GM18505 (cell line): Measurements from ENCODE around the gene LMNA.
"Not testable (repeated sequence)": the region's sequence is repeated elsewhere in the genome, so short reads cannot be mapped to it uniquely, and the experiment has no call there.

Experiments
- ATAC-seq: cut with Tn5 transposase; IDR thresholded peaks from one replicate; pipeline ENCODE4 v1.9.1; 2021; ENCODE audit not compliant: unreplicated experiment
- POLR2A ChIP-seq: IDR thresholded peaks from 4 replicates; pipeline ENCODE4 v1.6.1; 2011; ENCODE audit warnings: borderline replicate concordance; ENCODE audit not compliant: insufficient read depth, insufficient read length; ENCODE audit errors: extremely low read depth

LMNA gene

DNA sequence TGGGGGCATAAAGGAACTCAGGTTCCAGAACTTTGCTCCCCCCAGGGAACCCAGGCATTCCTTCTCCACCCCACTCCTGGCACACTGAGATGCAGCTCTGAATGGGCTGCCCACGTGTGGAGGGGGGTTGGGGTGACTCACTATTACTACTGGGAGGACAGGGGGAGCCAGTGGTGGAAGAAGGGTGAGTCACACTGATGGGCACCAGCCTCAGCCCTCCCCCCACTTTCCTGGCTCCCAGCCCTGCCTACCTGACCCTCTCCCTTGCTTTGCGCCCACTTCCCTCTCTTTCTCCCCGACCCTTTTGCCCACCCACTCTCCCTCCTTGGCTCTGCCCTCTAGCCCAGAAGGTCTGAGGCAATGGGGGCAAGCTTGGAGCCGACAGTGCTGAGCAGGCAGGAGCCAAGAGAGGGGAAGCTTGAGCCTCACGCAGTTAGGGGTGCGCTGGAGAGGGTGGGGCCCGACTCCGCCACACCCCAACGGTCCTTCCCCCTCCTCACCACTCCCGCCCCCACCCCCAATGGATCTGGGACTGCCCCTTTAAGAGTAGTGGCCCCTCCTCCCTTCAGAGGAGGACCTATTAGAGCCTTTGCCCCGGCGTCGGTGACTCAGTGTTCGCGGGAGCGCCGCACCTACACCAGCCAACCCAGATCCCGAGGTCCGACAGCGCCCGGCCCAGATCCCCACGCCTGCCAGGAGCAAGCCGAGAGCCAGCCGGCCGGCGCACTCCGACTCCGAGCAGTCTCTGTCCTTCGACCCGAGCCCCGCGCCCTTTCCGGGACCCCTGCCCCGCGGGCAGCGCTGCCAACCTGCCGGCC, at the start of gene LMNA:
LMNA (plus strand) TSS at position 611 of the 818 bp plus-strand sequence. CDS start 208 bp downstream, outside the sequence.
- TF ChIP-seq POLR2A, result peak; percentile 68

DNA sequence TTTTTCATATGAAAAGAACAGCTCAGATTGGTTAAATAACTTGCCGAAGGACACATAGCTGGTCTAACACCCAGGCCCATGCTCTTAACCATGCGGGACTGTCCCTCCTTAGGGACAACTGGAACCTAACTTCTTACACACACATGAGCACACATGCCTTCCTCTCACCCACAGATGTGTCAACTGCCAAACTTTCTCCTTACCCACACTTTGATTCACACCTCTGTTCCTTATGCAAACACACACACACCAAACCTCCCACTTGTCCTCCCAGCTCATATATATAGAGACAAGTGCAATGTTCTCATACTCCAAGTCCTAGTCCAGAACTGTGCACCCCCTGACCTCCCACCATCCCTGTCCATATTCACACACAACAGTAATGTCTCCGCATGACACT, 49.3 kb upstream of the LMNA start:
- no peak for TF ChIP-seq POLR2A
- ATAC-seq, result no peak

More for the DNA sequence above, at the start of gene LMNA:
- ATAC-seq, result peak; percentile 62

DNA sequence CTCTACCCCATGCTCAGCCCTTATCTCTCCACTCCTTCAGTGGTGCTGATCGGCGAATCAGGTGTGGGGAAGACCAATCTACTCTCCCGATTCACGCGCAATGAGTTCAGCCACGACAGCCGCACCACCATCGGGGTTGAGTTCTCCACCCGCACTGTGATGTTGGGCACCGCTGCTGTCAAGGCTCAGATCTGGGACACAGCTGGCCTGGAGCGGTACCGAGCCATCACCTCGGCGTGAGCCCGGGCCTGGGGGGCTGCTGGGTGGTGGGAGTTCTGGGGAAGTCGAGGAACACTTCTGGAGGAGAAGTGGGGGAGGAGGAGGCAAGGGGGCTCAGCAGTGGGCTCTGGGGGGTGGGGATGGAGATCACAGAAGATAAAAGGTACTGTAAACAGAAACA, 48.6 kb upstream of the LMNA start:
- no peak for ATAC-seq
- no peak for TF ChIP-seq POLR2A

DNA sequence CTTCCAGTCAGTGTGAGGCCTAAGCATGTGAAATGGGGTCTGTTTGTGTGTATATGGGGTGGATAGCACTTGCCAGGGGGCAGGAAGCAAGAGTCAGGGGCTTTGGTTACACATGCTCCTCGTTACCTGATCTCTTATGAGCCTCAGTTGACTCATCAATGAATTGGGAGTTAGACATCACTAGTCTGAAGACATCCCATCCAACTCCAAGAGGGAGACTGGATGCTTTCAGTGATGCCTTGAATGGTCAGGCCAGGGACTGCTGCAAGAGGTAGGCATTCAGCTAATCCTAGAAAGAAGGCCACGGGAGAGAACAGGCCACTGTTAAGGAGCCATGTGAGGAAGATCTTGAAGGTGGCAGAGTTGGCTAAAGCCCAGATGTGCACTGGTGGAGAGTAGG, 47.2 kb upstream of the LMNA start:
- ATAC-seq, result no peak
- TF ChIP-seq POLR2A, result no peak

DNA sequence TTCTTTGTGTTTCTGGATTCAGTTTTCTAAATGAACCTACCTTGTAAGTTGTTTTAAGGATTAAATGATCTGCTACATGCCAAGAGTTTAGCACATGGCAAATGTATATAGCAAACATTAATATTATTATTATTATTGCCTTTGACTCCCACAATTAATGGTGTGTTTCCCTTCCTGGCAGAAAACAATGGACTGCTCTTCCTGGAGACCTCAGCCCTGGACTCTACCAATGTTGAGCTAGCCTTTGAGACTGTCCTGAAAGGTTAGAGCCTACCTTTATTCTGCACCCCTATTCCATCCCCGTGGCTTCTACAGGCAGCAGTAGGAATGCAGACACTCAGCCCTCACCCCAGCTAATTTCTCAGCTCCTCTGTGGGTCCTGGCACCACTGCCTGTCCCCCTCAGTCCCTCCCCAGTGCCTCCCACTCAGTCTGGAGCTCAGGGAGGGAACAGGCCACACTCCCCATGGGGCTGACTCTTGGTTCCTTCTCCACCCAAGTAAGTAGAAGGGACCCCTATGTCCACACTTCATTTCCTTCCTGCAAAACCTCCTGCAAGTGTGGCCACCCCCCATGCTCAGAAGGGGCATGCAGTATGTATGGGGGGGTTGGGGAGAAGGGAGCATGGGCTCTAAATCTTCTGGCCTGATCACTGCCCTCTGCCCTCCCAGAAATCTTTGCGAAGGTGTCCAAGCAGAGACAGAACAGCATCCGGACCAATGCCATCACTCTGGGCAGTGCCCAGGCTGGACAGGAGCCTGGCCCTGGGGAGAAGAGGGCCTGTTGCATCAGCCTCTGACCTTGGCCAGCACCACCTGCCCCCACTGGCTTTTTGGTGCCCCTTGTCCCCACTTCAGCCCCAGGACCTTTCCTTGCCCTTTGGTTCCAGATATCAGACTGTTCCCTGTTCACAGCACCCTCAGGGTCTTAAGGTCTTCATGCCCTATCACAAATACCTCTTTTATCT, 44.7 kb upstream of the LMNA start:
- ATAC-seq, result no peak
- no peak for TF ChIP-seq POLR2A

DNA sequence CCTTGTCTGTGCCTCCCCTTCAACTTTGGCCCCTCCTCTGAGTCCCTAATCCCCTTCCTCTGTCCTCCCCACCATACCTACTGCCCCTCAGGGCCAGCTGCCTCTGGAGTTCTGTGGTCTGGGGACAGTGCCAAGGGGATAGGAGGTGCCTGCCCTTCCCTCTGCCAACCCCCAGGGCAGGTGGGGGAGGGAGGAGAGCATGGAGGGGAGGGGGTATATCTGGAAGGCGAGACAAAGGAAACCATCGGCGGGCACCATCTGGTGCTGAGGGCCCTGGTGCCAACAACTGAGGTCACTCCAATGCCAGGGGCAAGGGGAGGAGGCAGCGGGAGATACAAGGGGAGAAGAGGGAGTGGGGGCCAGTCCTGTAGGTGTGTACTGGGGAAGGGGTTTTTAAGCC, 44.0 kb upstream of the LMNA start:
- ATAC-seq, result no peak
- TF ChIP-seq POLR2A, result no peak

DNA sequence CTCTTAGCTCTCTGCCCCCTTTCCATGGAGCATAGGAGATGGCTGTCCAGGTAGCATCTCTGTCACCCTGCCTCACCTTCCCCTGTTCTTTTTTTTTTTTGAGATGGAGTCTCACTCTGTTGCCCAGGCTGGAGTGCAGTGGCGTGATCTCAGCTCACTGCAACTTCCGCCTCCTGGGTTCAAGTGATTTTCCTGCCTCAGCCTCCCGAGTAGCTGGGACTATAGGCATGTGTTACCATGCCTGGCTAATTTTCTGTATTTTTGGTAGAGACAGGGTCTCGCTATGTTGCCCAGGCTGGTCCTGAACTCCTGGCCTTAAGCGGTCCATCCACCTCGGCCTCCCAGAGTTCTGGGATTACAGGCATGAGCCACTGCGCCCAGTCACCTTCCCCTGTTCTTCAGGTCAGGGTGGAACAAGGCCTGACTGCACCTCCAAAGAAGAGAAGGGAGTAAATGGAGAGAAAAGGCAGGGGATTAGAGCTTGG, 43.1 kb upstream of the LMNA start:
- not testable (repeated sequence) for ATAC-seq

DNA sequence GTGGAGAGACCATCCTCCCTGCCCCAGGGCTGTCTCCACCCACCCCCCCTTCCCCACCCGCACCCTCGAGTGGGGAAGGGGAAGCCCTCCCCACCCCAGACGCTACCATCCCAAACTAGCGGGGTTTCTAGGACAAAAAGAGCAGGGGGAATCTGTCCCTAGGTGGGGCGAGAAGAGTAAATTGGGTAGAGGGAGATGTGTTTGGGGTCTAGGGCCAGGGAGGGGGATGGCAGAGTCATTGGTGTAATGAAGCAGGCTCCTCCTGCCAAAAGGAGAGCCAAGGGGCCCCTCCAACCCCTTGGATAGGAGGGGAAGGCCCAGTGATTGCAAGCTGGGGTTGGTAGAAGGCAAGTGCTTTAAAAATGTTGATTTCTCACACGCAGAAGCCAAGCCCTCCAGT, 42.3 kb upstream of the LMNA start:
- TF ChIP-seq POLR2A, result no peak
- no peak for ATAC-seq

DNA sequence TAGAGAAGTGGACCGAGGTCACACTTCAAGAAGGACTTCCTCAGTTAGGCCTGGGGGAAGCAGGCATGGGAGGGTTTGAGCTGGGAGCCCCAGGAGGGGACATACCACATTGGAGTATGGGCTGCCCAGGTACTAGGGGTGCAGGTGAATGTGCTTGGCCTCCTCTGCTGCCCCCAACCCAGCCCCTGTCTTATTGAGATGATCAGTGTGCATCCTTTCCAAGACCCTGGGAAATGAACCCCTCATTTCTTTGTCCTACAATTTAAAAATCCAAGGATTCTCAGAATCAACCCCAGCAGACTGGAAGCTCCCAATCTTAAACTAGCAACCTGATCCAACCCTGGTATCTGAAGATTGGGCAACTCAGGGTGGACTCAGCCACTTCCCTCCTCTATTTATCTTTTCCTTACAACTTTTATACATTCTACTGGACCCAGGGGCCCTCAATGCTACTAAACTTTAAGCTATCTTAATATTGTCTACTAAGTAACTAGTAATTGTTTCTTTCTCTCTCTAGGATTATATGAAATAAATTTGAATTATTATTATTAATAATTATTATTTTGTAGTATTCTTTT, 41.3 kb upstream of the LMNA start:
- no peak for ATAC-seq

DNA sequence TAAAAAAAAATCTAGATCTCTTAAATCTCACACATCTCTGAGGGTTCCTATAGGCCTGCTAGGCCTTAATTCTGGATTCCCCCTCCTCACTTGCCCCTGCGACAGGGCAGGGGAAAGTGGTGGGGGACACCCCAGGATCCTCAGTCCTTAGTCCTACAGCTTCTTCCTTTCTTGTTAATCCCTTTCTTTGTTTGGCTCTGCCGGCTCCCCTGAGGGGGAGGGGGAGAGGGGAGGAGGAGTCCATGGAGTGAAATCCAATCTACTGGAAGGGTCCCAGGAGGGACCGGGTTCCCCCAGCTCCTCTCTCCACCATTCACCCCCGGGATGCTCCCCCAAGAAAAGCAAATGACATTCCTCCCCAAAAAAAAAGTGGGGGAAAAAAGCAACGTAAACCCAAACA, 40.8 kb upstream of the LMNA start:
- no peak for TF ChIP-seq POLR2A
- ATAC-seq, result no peak

More for the DNA sequence above, 41.3 kb upstream of the LMNA start:
- TF ChIP-seq POLR2A, result no peak

DNA sequence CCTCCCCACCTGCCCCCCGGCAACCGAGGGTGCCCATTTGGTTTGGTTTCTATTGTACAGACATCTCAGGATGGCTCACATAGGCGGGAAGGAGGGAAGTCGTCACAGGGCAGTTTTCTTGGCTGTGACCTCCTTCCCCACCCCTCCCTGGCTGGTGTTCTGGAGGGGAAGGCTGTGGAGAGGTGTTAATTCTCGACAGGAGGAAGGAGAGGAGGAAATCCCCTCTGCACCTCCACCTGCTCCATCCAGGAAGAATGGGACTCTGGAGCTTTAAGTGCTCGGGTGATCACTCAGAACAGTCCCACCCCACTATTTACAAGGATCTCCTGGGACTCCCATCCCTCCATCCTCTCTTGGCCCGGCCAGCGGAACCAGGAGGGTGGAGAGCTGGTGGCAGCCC, 39.9 kb upstream of the LMNA start:
- no peak for TF ChIP-seq POLR2A

DNA sequence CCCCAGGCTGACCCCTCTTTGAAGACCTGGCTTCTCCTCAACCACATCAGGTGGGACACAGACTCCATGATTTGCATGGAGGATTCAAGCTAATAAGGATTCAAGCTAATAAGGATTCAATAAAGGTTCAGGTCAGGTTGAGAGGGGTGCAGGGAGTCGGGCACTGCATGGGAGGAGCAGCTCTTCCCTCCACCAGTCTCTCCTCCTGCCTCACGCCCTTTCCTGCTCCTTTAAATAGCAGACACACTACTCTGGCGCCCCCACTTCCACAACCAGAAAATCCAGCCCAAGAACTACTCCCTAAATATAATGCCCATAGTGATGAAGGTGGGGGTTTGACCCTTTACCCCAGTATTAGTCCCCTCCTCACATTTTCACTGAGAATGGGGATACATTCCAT, 39.3 kb upstream of the LMNA start:
- no peak for ATAC-seq

More for the DNA sequence above, 39.9 kb upstream of the LMNA start:
- no peak for ATAC-seq

DNA sequence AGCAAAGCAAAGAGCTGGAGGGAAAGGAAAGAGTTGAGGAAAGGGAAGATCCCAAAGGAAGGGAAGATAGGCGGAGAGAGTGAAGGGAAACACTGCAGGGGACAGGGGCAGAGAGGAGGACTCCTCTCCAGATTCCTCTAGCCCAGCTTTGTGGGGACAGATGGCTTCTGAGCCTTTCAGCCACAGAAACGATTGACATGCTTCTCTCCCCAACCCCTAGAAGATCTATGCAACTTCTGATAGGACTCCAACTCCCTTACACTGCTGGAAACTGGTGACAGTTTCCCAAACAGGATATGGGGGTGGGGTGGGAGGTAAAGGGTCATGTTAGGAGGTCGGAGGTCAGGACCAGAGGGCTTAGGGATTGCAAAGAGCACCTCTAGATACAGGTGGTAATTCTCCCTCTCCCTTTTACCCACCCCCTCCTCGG, 38.7 kb upstream of the LMNA start:
- ATAC-seq, result no peak
- no peak for TF ChIP-seq POLR2A

More for the DNA sequence above, 39.3 kb upstream of the LMNA start:
- no peak for TF ChIP-seq POLR2A
